Medulla oblongata (tissue), 1 donor: ENCODE data around the gene ESR2.
"Not testable (repeated sequence)": the region's sequence is repeated elsewhere in the genome, so short reads cannot be mapped to it uniquely, and the experiment has no call there.

Experiments
- DNase-seq: peaks from one replicate; pipeline ENCODE4 v3.0.0-alpha.2; 2015; ENCODE audit errors: extremely low spot score

Gene ESR2

DNA sequence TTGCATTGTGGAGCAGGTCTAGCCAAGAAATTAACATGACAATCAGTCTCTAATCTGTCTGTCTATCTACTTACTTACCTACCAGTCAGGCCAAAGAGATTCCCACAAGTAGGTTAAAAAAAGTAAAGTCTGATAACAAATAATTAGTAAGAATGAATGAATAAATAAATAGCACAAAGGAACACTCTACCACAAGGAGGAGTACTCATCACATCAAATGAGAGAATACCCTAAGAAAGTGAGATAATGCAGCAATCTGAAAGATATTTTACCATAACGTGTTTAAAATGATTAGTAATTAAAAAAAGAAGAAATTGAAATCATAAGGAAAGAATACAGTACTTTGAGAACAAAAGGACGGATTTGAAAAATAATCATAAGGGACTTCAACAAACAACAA is 254.1 kb downstream of the ESR2 start:
- DNase-seq: no peak

DNA sequence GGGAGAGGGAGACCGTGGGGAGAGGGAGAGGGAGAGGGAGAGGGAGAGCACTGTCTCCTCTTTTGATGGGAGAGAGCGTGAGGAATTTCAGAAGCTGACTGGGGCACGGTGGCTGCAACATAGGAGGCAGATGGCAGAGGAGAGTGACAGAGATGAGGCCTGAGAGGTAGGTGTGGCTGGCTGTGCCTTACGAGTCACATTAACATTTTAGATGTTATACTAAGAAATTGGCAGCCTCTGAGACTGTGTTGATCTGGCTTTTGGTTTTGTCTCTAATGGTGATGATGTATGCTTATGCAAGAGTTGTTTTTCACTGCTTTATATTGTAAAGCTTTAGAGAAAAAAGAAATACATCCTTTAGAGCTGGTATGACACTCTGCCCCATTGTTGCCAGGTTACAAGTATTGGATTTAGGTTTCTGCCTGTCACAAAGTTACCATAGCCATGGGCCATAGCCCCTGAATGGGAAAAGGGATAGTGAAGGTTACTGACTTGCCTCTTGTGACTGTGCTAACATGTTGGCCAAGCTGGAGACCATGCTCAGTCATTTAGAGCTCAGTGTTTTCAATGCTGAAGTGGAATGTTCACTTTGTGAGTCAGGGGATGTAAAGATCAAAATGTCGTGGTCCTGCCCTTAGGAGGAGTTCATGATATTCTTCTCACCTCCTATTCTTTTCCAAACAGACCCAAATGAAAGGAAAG is 255.2 kb downstream of the ESR2 start:
- DNase-seq: no peak

DNA sequence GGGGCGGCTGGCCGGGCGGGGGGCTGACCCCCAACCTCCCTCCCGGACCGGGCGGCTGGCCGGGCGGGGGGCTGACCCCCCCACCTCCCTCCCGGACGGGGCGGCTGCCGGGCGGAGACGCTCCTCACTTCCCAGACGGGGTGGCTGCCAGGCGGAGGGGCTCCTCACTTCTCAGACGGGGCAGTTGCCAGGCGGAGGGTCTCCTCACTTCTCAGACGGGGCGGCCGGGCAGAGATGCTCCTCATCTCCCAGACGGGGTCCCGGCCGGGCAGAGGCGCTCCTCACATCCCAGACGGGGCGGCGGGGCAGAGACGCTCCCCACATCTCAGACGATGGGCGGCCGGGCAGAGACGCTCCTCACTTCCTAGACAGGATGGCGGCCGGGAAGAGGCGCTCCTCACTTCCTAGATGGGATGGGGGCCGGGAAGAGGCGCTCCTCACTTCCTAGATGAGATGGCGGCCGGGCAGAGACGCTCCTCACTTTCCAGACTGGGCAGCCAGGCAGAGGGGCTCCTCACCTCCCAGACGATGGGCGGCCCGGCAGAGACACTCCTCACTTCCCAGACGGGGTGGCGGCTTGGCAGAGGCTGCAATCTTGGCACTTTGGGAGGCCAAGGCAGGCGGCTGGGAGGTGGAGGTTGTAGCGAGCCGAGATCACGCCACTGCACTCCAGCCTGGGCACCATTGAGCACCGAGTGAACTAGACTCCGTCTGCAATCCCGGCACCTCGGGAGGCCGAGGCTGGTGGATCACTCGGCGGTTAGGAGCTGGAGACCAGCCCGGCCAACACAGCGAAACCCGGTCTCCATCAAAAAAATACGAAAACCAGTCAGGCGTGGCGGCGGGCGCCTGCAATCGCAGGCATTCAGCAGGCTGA is 256.1 kb downstream of the ESR2 start:
- not testable (repeated sequence) for DNase-seq

DNA sequence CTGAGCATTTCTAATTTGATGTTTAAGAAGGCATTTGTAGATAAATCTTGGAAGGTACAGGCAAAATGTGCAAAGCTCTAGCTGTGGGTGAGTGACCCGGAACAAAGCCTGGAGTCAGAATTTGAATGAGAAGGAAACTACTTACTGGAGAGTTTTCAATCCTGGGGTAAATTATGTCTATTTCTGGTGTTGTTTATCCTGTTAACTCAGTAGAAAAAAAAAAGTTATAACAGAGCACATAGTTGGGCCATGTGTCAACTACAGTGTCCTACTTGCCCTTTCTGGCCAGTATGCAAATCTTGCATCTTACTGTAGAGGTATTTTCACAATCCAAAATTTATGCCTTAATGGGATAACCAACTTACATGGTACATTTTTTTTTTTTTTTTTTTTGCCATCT is 259.0 kb downstream of the ESR2 start:
- DNase-seq: no peak
